UCSD-AML1 (cell line): ENCODE data around the gene INPP5D.
"Not testable (repeated sequence)": the region's sequence is repeated elsewhere in the genome, so short reads cannot be mapped to it uniquely, and the experiment has no call there.

Experiments used
- DNase-seq: peaks from one replicate; lab custom pipeline; 2025; ENCODE audit not compliant: unreplicated experiment; lab: John Stamatoyannopoulos, UW

The INPP5D gene

GRCh38 chr2:233051241-233052149 is 8.6 kb upstream of the INPP5D start:
- DNase-seq: peak; percentile 68

GRCh38 chr2:233052517-233052916 is 7.6 kb upstream of the INPP5D start:
- DNase-seq: not testable (repeated sequence)

DNA sequence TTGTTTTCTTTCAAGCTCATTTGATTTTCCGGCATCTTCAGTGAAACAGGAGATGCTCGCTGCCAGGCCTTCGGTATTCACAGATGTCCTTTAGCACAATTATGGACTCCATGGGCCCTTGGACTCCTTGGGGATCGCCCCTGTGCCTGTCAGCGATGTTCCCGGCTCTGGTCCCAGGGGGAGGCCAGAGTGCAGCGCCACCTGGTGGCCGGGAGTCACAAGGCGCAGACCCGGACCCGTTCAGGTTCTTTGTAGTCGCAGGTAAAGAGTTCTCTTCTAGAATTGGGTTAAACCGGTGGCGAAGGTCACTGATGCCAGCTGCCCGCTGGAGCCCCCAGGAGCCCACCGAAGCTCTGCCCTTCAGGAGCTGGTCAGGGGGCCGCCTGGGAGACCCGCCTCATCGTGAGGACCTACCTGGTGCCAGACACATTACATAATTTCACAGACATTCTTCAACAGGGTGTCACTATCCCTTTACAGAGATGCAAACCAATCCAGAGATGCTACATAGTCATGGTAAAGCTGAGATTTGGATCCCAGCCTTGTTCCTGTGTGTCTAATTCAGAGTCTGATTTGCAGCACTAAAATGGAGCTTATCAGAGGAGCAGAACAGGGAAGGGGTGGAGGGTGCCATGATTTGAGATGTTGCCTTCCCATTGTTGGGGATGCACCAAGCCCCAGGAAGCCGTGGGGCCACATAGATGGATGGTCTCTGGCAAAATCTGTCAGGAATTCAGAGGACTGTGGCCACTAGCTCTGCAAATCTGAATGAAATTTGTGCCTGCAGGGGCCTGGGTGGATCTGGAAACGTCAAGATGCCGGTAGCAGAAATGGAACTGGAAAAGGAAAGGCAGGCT is 6.0 kb upstream of the INPP5D start:
- DNase-seq: peak; percentile 63

- DNase-seq: no peak
These were observed 4.8 kb upstream of the INPP5D start for GRCh38 chr2:233055362-233055761.

GRCh38 chr2:233056961-233057605 is 3.1 kb upstream of the INPP5D start:
- no peak for DNase-seq

DNA sequence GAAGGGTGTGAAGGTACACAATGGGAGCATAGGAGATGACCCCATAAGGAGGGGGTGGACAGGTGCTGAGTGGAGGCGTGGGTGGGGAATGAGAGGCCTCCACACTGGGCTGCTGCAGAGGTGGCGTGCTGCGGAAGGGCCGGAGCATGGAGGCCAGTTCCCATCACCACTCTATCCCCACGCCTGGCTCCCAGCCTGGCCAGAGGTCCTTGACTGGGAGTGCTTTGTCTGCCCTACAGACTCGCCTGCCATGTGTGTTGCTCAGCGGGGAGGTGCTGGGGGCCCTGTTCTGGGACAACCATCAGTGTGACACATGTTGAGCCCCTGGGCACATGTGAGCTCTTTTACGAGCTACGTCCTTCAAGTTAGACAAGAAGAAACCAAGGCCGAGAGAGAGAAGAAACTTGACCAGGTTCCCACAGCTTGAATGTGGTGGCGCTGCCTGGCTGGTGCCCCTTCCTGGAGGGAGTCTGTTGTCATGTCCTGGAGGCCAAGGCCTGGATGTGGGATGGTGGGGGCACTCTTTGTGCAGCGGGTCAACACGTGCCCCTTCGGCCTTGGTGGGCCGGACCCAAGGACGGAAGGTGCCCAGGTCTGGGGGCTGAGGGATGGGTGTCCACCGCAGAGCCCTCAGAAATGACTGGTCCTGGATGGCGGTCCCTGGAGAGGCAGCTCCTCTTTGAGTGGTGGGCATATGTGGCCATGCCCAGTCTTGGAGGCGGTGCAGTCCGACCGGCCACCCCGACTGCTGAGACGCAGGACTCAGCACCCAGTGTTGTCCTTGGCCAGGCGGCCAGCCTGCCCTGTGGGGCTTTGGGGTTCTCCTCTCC is 1.2 kb upstream of the INPP5D start:
- no peak for DNase-seq

GRCh38 chr2:233059547-233059796 is 670 bp upstream of the INPP5D start:
- DNase-seq: no peak

DNA sequence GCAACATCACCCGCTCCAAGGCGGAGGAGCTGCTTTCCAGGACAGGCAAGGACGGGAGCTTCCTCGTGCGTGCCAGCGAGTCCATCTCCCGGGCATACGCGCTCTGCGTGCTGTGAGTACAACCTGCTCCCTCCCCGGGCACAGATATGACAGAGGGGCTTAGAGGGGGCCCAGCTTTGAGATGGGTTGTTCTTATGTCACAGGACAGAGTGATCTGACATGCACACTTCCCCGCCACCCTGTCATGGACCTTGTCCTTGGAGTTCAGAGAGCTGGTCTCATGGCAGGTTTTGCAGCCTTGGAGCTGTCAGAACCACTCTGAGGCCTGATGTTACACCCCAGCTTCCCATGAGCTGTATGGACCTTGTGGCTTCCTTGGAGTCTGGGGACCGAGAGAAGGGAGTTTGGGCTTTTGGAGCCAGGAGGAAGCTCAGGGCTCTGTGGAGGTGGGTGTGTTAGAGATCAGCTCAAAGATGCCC is 398 bp downstream of the INPP5D start:
- no peak for DNase-seq

GRCh38 chr2:233060980-233061590 is 943 bp downstream of the INPP5D start:
- no peak for DNase-seq

GRCh38 chr2:233061591-233062450 is 1.7 kb downstream of the INPP5D start:
- peak; percentile 47 for DNase-seq

DNA sequence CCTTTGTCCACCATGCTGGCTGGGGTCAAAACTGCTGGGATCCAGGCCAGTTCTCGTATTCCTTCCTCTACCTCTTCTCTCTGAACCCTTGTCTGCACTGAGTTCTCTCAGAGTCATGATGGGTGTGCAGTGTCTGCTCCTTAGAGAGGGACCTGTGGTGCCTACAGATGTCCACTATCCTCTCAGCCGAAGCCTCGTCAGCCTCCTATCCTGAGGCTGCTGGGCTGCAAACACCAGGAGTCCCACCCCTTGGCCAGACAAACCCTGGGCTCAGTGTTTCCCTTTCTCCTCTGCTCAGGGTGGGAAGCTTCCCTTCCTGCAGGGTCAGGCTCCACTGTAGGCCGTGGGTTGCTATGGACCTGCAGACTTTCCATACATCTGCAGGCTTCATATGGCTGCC is 2.3 kb downstream of the INPP5D start:
- DNase-seq: no peak

DNA sequence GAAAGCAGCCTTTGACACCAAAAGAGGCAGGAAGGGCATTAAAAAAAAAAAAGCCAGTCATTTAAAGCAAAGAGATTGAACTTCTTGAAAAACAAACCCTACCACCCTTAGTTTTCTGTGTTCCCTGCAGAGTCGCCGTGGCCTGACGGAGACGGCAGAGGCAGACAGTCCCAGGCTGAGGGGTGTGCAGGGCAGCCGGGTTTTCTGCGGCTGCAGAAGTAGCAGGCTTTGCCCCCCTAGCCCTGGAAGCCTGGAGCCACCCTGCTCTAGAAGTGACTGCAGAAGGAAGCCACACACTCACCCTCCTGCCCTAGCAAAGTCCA is 2.8 kb downstream of the INPP5D start:
- DNase-seq: no peak

GRCh38 chr2:233063269-233063975 is 3.3 kb downstream of the INPP5D start:
- DNase-seq: no peak

DNA sequence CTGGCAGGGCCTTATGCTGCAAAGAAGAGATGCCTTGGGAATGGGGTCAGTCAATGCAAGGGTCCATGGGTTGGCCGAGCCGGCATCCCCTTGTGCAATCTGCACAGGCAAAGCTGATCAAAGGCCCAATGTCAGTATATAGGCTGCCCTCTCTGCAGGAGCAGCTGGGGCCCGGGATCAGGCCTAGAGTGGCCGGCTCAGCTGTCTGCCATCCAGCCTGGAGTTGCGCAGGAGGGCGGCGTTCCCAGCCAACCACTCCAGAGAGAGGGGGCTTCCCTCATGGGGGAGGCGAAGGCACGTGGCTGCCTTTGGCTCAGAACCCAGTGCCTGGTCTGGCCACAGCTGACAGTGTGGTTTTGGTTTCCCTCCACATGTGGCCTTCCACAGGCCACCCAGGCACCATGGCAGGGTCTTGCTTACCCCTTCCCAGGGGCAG is 3.9 kb downstream of the INPP5D start:
- DNase-seq: no peak

DNA sequence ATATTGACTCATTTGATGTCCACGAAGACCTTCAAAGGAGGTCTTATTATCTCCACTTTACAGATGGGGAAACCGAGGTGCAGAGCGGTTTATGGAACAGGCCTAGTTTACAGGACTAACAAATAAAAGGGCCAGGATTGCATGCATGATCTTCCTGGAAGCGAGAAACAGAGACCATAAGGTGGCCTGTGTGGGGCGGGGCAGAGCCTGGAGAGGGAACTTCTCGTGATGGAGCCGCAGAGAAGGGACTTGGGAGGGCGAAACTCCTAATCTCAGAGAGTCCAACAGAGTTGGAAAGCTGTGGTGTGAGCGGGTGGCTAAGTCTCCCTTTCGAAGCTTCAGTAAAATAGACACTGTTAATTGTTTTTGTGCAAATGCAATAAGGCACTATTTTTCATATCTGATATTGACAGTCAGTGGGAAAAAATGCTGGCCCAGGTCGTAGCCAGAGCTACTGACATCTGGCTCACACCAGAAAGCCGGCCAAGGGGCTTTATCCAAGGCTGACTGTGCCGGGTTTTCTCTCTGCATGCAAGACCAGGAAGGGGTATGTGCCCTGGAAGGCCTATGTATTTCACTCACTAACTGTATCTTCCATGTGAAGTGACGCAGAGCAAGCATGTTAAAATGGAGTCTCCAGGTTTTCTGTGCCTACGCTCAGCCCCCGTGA is 4.5 kb downstream of the INPP5D start:
- no peak for DNase-seq

GRCh38 chr2:233065200-233065589 is 5.1 kb downstream of the INPP5D start:
- not testable (repeated sequence) for DNase-seq

DNA sequence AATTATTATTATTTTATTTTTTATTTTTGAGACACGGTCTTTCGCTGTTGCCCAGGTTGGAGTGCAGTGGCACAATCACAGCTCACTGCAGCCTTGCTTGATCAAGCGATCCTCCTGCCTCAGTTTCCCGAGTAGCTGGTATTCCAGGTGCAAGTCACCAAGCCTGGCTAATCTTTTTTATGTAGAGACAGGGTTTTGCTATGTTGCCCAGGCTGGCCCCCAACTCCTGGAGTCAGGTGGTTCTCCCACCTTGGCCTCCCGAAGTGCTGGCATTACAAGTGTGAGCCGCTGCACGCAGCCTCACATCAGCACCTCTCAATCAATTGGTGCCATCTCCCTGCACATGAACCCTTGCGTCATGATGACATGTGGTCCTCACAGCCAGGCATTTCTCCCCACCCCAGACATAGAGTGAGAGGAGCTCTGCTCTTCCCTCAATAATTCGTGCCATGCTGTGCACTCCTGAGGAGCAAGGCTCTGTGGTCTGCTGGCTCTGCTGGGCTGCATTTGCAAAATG is 5.9 kb downstream of the INPP5D start:
- DNase-seq: no peak

- no peak for DNase-seq
These were observed 8.7 kb downstream of the INPP5D start for GRCh38 chr2:233068762-233069418.
